OCI-LY7 (cell line): ENCODE results near the gene XYLT1. TPM values are rescaled to one million over a fixed set of nuclear protein-coding genes. Genes with fewer than 3 reads are reported as not detected.

Experiments used
- BruUV-seq: library from RNA; stranded (reverse); fragments of 400-500 nt; replicated peaks from 2 replicates; lab custom pipeline; 2021; lab: Mats Ljungman, UMichigan
- CTCF ChIA-PET: fragments of 300-600 bp; sonication (Branson Sonifier 250); formaldehyde crosslinking; loops from one replicate; lab custom pipeline; 2022; ENCODE audit warnings: antibody characterized with exemption; ENCODE audit not compliant: unreplicated experiment; lab: Charles Lee
- POLR2A ChIA-PET: fragments of 300-600 bp; sonication (Branson Sonifier 250); formaldehyde crosslinking; loops from one replicate; lab custom pipeline; 2022; ENCODE audit warnings: antibody characterized with exemption; lab: Charles Lee
- DNase-seq: peaks from one replicate; pipeline ENCODE4 v3.0.0-alpha.2; 2015; ENCODE audit warnings: low spot score
- H2AFZ ChIP-seq: fragments of 200-600 bp; sonication (generic), shearing (Covaris generic); 2 replicates; pipeline ENCODE4 v1.6.1; 2014; ENCODE audit warnings: mild to moderate bottlenecking, antibody characterized with exemption, low read length, moderate library complexity
- H3K27ac ChIP-seq: fragments of 200-600 bp; sonication (generic); 2 replicates; pipeline ENCODE4 v1.5.1; 2014; ENCODE audit warnings: mixed run types, low read depth, mild to moderate bottlenecking, moderate library complexity, low read length, inconsistent platforms; ENCODE audit not compliant: poor library complexity, severe bottlenecking
- H3K36me3 ChIP-seq: fragments of 200-600 bp; sonication (generic); 2 replicates; pipeline ENCODE4 v1.6.1; 2014; ENCODE audit warnings: mild to moderate bottlenecking, antibody characterized with exemption, low read length, moderate library complexity, mixed read lengths; ENCODE audit not compliant: insufficient read depth
- H3K4me1 ChIP-seq: fragments of 200-600 bp; sonication (generic); 2 replicates; pipeline ENCODE4 v1.5.1; 2014; ENCODE audit warnings: mild to moderate bottlenecking, low read length; ENCODE audit not compliant: insufficient read depth, poor library complexity, severe bottlenecking
- H3K4me2 ChIP-seq: fragments of 200-600 bp; sonication (generic); 2 replicates; pipeline ENCODE4 v1.6.1; 2014; ENCODE audit warnings: mild to moderate bottlenecking, low read length
- H3K4me3 ChIP-seq: fragments of 200-600 bp; sonication (generic); 2 replicates; pipeline ENCODE4 v1.5.1; 2014; ENCODE audit warnings: mild to moderate bottlenecking, low read depth, low read length; ENCODE audit not compliant: poor library complexity, severe bottlenecking
- H3K79me2 ChIP-seq: fragments of 200-600 bp; sonication (generic); 2 replicates; pipeline ENCODE4 v1.6.1; 2016; ENCODE audit warnings: low read depth, mild to moderate bottlenecking, low read length, moderate library complexity, mixed read lengths; ENCODE audit not compliant: insufficient read depth
- H3K9me2 ChIP-seq: fragments of 200-600 bp; sonication (generic); 2 replicates; pipeline ENCODE4 v1.6.1; 2016; ENCODE audit warnings: mild to moderate bottlenecking, low read length, mixed read lengths; ENCODE audit not compliant: insufficient read depth
- H3K9me3 ChIP-seq: fragments of 200-600 bp; sonication (generic); 2 replicates; pipeline ENCODE4 v1.6.1; 2014; ENCODE audit warnings: mild to moderate bottlenecking, mixed run types, low read length, mixed read lengths
- H4K20me1 ChIP-seq: fragments of 200-600 bp; sonication (generic); 2 replicates; pipeline ENCODE4 v1.6.1; 2014; ENCODE audit warnings: mild to moderate bottlenecking, antibody characterized with exemption, low read length, moderate library complexity, mixed read lengths; ENCODE audit not compliant: insufficient read depth
- EZH2phosphoT487 ChIP-seq: fragments of 200-600 bp; sonication (generic); IDR thresholded peaks from 2 replicates; pipeline ENCODE4 v1.6.1; 2018; ENCODE audit warnings: low read depth, borderline replicate concordance, mild to moderate bottlenecking, mixed run types, antibody characterized with exemption, low read length, moderate library complexity, mixed read lengths
- intact Hi-C: fragments of 100-400 bp; cut with micrococcal nuclease; formaldehyde crosslinking; loops from one replicate; pipeline ENCODE4 v1.10.0; 2022; ENCODE audit not compliant: unreplicated experiment
- total RNA-seq, 2 experiments: library from RNA; depleted of rRNA in 1 of 2; stranded (reverse); fragments of >200 nt in 1 of 2; shearing (Covaris generic) in 1 of 2; gene quantifications; 2 replicates each; pipeline ENCODE4 v1.2.3, GENCODE V29; 2014 to 2022
- TF ChIP-seq, protein P1 (sequence below): fragments of 200-600 bp; sonication (generic); conservative IDR thresholded peaks from 2 replicates; pipeline ENCODE4 v1.5.1; 2014; ENCODE audit warnings: mild to moderate bottlenecking, antibody characterized with exemption, low read length, moderate library complexity, mixed read lengths

Gene XYLT1
- total RNA-seq, 2 experiments from 2014 or later = 36.3 to 50.0 TPM

DNA sequence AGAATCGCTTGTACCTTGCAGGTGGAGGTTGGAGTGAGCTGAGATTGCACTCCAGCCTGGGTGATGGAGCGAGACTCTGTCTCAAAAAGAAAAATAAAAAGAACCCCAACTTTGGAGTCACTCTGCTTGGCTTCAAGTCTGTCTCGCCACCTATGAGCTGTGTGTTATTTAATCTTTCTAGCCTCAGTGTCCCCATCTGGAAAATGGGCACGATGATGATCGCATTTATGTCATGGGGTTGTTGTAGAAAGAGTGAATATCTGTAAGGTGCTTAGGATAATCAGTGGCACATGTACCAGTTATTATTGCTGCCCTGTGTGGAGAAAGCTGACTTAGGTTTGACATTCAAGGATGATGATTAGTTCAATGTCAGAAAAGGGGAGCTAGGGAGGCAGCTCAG, 319.4 kb downstream of the XYLT1 start:
- Histone ChIP-seq H3K9me3 (no peaks in the 10 kb centered on the region), H3K4me3 (no peak overlapping the region), H3K36me3 (no peaks in the 10 kb centered on the region), H3K27ac (no peak overlapping the region), H3K4me2 (no peak overlapping the region), H3K79me2 (no peaks in the 10 kb centered on the region), H3K9me2 (no peaks in the 10 kb centered on the region), H3K4me1 (no peaks in the 10 kb centered on the region), H4K20me1 (no peaks in the 10 kb centered on the region; the same call in 1 of the 2 replicates), H2AFZ (no peak overlapping the region)
- no peak for DNase-seq
- no TSS peak for BruUV-seq
- intact Hi-C loops = no loop called here
- POLR2A ChIA-PET = no interaction called here
- CTCF ChIA-PET = no interaction called here
- TF ChIP-seq EZH2phosphoT487 = no peak
- TF ChIP-seq, protein P1, sequence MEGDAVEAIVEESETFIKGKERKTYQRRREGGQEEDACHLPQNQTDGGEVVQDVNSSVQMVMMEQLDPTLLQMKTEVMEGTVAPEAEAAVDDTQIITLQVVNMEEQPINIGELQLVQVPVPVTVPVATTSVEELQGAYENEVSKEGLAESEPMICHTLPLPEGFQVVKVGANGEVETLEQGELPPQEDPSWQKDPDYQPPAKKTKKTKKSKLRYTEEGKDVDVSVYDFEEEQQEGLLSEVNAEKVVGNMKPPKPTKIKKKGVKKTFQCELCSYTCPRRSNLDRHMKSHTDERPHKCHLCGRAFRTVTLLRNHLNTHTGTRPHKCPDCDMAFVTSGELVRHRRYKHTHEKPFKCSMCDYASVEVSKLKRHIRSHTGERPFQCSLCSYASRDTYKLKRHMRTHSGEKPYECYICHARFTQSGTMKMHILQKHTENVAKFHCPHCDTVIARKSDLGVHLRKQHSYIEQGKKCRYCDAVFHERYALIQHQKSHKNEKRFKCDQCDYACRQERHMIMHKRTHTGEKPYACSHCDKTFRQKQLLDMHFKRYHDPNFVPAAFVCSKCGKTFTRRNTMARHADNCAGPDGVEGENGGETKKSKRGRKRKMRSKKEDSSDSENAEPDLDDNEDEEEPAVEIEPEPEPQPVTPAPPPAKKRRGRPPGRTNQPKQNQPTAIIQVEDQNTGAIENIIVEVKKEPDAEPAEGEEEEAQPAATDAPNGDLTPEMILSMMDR = no peak

DNA sequence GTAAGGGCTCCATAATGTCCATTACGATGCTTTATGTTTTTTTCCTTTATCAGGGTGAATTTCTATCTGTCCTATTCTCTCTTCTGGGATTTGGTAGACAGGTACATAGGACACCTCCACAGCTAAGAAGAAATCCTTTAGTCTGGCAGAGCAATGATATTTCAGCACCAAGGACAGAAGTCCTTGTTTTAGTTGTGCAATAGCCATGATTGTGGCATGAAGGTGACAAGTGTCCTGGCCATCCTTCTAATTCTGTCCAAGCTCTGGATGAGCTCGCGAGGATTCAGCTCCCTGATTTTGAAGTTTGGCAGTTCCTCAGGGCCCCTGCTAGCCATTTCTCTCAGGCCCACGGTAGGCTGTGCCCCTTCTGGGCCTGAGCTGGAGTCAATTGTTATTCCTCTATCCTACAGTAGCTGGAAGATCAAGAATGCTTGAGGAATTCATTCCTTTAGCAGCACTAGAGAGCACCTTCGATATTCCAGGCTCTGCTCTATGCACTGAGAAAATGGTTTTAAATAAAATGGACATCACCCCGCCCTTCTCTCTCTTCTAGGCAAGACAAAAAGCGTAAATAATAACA, 320.8 kb downstream of the XYLT1 start:
- POLR2A ChIA-PET = interaction anchor here (1.9 kb wide), 1 partner anchor 15 kb away, joined by 7 read pairs; no protein-coding TSS in a partner anchor

DNA sequence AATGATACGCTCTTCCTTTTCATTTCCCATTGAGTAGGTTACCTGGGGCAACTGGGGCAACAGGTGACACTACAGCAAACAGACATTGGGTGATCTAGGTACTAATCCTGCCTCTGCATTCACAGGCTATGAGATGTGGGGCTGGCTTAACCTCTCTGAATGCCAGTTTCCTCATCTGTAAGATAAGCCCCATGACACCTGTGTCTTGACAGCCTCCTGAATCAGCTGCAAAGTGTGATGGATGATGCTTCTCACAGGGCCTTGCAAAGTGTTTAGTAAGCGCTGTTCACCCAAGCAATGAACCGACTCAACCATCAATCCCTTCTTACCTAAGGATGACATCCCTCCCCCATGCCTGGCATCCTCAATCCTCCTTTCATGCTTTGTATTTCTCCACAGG, 322.8 kb downstream of the XYLT1 start:
- ChIA-PET CTCF (no interaction called here), POLR2A (no interaction called here)
- Histone ChIP-seq H3K36me3 (no peaks in the 10 kb centered on the region), H4K20me1 (no peaks in the 10 kb centered on the region; the same call in 1 of the 2 replicates), H3K4me1 (no peaks in the 10 kb centered on the region), H3K4me3 (no peak overlapping the region), H3K79me2 (no peaks in the 10 kb centered on the region), H3K4me2 (no peak overlapping the region), H3K27ac (no peak overlapping the region), H3K9me3 (no peaks in the 10 kb centered on the region), H2AFZ (no peak overlapping the region), H3K9me2 (no peaks in the 10 kb centered on the region)
- intact Hi-C loops = no loop called here
- TF ChIP-seq, protein P1 = no peak
- TF ChIP-seq EZH2phosphoT487 = no peak
- DNase-seq = no peak
- BruUV-seq = no TSS peak

More for the DNA sequence above, 320.8 kb downstream of the XYLT1 start:
- CTCF ChIA-PET = no interaction called here
- intact Hi-C loops = no loop called here
- Histone ChIP-seq H3K9me3 (no peaks in the 10 kb centered on the region), H3K36me3 (no peaks in the 10 kb centered on the region), H2AFZ (no peak overlapping the region), H4K20me1 (no peaks in the 10 kb centered on the region; the same call in 1 of the 2 replicates), H3K9me2 (no peaks in the 10 kb centered on the region), H3K4me2 (no peak overlapping the region), H3K27ac (no peak overlapping the region), H3K4me1 (no peaks in the 10 kb centered on the region), H3K4me3 (no peak overlapping the region), H3K79me2 (no peaks in the 10 kb centered on the region)
- BruUV-seq = no TSS peak
- TF ChIP-seq, protein P1 = no peak
- no peak for TF ChIP-seq EZH2phosphoT487
- no peak for DNase-seq
